HG03196 (cell line): ENCODE measurements around the gene SERP2.

ENCODE experiments used
- ATAC-seq: cut with Tn5 transposase; IDR thresholded peaks from one replicate; pipeline ENCODE4 v1.9.1; 2021; ENCODE audit not compliant: unreplicated experiment

SERP2 gene

DNA sequence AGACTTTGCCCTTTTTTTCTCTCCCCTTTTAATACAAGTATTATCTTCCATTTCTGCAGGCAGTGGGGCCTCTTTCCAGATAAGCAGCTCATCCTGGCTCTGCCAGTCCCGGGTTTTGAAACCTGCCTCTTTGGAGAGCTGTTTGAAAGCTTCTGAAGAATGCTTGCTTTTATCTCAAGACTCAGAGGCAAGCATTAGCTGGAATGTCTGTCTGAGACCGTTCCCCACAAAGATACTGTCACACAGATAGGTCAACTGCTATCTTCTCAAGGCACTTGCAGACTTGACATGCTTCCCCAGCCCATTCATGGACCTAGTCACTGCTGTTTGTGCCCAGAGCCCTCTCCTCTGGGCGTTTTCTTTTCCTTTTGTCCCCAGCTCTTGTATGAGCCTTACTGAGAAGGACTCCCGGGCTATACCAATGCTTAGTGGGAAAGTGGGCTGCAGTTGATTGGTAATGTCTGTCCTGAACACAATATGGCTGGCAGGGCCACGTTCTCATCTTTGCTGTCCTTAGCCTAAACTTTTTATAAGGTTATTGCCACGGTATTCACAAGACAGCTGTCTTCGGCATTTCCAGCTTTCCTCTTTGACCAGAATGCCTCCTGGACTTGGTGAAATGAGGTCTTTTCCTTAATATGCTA is 13.4 kb downstream of the SERP2 start:
- no peak for ATAC-seq

DNA sequence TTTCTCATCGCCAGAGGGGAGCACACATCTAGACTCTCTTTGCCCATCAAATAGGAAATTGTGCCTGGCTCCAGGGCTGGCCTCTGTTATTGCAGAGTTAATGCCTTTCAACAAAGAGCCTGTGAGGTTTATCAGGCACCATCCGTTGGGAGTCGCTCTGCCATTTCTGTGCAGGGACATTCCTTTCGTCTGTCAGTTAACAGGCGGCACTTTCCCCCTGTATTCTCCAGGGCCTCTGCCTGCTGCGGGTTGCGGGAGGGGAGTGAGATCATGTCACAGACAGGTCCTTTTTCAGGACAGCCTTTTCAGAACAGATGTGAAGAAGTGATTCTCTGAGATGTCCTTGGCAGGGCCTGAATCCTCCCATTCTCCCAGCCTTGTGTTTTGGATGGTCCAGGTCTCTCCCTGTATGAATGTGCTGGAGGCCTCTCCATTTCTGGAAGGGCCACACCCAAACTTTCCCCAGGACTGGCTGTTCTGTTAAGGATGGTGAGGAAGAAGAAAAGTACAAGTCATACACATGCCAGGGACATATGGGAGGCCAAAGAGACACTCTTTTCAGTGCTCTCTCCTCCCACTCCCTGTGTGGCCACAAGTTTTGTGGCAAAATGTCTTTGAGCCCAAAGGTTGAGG is 14.9 kb downstream of the SERP2 start:
- no peak for ATAC-seq

DNA sequence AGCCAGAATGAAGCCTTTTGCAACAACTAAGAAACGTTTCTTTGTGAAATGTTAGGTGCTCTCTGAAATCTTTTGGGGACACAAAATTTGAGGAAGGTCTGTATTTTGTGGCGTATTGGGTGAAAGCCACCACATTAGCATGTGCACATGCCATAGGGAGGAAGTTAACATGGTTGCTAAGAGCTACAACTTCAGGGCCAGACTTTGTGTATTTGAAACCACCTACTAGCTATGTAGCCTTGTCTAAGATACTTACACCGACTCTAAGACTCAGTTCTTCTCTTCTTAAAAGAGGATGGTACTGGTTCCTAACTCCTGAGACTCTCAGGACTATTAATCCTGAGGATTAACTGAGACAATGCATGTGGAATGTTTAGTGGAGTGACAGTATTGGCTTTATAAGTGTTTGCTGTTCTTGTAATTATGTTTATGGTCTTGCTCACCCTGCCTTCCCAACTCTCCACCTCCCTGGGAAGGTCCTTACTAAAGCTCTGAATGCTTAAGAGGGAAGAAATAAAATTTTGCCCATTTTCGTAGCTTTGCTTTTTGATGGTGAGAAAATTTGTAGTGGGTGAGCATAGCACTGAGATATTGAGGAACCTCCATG is 15.5 kb downstream of the SERP2 start:
- no peak for ATAC-seq

DNA sequence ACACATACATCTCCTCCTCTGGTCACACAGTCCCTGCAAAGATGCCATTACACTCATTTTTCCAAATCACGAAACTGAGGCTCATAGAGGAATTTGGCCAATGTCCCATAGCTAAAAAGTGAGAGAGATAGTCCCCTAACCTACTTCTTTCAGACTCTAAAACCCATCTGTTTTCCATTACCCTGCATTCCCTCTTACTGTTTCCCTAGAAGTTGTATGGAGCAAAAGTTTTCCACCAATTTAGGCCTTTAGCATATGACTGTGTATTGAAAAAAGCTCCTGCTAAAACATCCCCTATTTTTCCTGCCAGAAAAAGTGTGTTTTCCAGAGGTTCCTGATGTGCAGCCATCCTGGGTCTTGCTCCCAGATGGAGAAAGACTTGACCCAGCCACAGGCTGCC is 16.3 kb downstream of the SERP2 start:
- no peak for ATAC-seq

DNA sequence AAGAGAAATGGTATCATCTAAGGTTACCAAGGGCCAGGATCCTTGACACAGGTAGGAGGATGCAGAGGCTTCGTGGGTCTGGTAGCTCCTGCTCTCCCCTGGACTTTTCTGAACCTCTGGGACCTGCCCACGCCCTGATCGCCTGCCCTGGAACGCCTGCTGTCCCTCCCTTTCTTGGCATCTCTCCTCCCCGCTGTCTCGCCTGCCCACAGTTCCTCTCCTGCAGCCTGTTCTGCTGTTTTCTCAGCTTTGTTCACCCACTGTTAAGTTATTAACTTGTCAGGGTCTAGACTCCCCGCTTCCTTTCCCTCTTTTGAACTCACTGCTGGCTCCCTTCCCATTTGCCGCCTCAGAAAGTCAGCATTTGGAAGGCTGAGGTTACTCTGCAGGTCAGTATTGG is 19.8 kb downstream of the SERP2 start:
- ATAC-seq: no peak

DNA sequence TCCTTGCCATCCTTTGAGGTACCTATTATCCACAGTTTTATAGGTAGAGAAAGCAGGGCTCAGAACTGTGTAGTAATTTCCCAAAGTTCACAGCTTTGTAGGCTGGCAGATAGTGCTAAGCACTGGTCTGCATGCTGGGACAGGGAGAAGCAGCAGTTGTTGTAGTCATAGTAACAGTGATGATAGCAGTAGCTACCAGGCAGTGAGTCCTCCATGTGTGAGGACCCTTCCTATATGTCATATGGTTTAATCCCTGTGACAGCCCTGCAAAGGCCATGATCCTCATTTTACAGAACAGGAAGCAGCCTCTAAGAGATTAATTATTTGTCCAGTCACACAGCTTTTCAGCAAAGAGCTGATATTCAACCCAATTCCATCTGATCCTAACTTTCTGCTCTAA is 21.0 kb downstream of the SERP2 start:
- no peak for ATAC-seq

DNA sequence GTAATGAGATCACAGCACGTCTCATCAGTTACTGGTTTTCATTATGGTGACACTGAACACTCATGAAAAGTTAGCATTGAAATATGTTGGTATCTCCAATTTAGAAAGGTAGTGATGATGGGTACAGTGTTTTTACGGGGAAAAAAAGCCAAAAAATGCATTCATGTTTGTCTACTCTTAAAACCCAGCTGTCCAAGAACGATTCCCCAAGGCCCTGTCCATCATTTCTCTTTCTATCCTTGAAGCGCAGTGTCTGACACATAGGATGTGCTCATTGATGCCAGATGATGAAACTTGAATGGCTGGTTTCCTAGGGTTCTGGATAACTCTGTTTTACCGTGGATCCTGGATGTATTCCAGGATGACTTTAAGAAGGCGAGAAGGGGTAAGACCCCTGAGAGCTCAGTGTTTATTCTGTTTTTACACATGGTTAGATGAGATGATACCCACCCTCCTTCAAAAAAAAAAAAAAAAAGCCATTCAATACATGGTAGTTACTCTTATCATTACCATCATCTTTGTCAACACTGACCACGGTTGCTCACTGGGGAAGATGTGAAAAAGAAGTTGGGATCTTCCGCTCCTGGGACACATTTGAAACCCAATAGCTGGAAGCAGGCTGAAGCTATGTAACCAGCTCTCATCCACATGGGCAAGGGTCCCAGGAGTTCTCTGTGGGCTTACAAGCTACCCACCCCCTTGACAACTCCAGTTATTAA is 22.5 kb downstream of the SERP2 start:
- ATAC-seq: no peak

DNA sequence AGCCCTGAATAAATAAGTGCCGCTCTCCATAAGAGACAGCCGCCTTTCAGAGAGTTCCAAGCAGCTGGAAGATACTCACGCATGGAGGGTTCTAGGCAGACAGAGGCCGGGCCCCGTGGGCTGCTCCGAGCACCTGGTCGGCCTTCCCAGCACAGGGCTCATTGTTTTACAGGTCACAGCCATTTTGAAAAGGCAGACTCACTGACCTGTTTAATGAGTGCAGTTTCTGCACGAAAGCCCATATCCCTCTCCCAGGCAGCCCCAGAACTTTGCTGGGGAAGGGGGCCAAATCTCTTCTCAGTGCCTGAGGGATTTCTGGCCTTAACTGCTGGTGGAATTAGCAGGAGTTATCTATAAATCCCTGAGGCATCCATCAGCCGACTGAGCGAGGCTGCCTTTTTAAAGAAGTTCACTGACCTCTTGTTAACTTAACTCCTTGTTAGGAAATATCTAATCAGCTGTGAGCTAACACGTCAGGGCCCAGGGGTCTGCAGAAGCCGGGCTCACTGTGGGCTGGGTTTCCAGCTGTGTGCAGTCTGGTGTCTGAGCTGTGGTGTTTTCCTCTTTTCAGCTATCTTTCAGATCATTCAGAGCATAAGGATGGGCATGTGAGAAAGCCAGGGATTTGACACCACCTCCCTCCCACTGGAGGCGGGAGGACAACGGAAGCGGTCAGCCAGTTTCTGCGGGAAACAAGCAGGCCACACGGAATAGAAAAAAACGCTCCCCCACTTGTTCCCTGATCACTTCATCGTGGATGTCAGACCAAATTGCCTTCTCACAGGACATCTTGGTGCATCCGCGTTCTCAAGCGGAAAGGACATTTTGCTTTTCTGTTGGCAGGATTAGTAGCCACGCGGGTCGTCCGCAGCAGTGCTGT is 23.3 kb downstream of the SERP2 start:
- no peak for ATAC-seq

DNA sequence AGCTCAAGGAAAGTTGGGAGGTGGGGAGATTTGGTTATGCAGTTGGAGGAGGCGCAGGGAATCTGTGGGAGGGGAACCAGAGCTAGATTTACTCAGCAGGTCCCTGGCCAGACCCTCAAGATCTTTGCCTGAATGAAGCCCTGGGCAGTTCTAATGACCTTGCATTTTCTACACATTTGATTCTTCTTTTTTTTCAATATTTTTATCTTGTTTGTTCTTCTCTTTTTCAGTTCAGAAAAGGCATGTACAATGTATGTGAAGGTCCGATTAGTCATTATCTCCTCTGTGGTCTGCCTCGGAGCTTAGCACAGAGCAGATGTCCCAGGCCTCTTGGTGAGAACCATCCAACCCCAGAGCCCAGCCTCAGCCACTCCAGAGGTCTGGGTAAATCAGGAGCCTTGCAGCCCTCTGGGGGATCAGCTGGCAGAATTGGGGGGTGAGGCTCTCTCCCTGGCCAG is 24.2 kb downstream of the SERP2 start:
- no peak for ATAC-seq

DNA sequence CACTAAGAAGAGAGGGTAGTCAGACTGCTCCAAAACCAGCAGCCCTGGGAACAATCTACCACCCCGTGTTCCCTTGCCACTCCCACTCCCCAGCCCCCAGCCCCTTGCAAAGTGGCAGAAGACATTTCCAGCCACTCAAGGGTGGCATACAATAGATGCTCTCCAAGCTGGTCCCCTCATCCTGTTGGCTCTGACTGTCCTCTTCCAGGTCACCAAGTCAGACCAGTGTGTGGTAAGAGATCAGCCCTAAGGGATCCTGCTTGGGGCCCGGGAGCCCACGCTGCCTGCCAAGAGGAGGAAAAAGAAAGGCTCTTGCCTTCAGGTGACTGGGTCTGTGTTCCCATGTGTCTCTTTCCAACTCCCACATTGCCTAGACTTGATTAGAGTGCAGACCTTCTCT is 25.0 kb downstream of the SERP2 start:
- no peak for ATAC-seq

DNA sequence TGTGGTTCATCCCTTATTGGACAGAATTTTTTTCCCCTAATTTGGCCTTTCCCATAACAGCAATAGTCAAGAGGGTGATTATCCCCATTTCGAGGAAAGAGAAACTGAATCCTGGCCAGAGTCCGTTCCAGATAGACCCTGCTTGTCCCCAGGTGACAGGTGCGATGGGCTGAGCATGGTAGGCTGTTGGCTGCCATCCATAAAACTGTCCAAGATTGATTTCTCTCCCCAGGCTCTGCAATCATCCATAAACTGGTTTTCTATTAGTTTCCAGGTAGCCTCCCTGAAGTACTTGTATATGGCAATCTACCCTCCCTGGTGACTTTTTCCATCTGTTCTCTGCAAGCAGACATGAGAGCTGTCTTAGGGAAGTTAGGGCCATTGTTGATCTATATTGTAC is 25.4 kb downstream of the SERP2 start:
- ATAC-seq: no peak

DNA sequence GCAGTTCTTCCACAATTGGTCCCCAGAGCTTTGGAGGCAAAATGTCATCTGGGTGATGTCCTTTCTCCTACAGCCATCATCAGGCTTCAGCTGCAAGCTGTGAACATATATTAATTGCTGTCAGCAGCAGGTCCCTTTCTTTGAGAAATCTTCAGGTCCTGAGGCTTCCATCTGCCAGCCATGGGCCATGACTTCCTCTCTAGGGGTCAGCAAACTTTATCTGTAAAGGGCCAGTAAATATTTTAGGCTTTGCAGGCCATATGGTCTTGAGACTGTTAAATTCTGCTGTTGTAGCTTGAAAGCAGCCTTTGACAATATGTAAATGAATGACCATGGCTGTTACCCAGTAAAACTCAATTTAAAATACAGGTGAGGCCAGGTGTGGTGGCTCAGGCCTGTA is 27.1 kb downstream of the SERP2 start:
- ATAC-seq: no peak

DNA sequence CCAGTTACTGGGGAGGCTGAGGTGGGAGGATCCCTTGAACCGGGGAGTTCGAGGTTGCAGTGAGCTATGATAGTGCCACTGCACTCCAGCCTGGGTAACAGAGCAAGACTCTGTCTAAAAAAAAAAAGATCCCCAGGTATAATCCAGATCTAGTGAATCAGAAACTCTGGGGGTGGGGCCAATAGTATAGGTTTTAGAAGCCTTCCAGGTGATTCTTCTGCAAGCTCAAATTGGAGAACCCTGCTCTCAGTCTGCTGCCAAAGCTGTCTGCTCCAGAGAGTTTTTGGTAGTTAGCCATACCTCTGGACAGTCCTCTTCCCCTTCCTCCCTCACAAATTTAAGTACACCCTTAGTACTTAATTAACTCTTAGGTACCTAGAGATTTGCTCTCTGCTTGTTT is 28.0 kb downstream of the SERP2 start:
- no peak for ATAC-seq

DNA sequence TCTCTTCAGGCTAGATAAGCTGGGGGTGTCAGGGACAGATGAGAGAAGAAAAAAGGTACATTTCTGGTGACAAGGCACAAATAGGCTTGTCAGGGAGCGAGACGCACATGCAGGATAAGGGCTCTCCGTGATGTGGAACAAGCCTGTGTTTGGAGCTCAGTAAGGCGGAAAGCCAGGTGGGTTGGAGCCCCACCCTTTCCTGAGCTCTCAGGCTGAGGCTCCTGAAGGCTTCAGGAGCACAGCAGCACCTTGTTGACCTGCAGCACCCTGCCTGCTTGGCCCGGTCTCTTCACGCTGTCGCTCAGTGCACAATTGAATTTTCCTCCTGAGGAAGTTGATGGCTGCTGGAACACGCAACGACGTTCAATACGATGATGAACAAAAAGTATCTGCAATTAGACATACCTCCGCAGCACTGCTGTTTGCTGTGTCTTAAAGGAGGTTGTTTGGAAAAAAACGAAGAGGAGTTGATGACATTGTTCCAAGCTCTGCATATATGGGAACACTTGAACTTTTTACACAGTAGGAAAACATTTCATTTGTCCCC is 29.3 kb downstream of the SERP2 start:
- no peak for ATAC-seq

DNA sequence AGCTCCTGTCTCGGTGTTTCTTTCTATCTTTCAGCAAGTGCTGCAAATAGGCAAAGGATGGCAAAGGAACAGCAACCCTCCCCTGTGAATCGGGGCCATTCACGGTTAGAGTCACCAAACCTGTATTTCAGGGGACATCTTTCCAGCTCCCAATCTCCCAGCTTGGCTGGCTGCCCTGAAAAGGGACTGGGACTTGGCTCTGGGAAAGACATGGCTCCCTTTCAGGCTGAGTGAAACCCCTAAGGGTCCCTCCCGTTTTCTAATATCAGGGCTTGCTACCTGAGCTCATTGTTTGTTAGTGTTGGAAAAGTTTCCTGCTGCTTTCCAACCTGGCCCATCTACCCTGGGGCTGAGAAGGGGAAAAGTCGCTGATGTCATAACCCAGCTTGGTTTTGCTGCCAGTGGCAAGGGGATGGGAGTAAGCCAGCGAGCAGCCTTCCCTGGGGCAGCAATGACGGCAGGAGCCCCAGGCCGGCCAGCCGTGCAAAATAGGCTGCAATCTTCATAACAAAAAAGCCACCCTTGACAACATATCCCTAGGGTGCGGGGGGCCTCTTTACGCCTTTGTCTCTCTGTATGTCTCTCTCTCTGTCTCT is 29.9 kb downstream of the SERP2 start:
- no peak for ATAC-seq

DNA sequence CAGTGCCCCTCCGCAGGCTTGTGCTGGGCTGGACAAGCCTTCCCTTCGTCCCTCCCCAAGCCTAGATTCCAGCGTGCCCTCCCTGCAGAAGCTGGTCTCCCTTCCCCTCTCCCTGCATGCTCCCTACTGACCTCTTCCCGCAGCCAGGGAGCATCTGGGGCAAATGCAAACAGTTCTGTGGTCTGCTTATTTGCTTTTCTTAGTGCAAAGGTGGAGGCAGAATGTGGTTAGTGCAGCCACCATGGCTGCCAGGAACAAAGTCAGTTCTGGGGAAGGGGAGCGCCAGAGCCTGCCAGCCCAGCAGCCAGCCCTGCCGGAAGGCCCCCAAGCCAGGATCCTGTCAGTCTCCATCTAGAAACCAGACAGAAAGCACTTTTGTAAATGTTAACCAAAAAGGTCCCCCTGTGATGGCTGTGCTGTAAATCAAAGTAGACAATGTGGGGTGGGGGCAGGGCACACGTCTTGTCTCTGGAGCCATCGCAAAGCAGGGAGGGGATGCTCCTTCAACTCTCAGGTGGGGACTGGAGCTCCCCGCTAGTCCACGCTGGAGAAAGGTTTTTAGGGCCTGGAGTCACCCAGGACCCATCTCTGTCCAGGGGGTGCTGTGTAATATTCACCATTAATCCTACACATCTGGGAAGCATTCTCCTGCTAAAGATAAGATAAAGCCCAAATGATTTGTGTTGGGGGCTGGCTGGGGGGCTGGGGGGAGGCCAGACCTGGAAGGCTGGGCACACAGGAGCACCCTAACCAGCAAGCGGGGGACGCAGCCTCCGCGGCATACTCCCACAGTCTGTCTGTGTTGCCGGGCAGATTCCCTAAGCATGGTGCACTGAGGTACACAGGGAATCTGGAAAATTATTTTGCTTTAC is 30.9 kb downstream of the SERP2 start:
- no peak for ATAC-seq

DNA sequence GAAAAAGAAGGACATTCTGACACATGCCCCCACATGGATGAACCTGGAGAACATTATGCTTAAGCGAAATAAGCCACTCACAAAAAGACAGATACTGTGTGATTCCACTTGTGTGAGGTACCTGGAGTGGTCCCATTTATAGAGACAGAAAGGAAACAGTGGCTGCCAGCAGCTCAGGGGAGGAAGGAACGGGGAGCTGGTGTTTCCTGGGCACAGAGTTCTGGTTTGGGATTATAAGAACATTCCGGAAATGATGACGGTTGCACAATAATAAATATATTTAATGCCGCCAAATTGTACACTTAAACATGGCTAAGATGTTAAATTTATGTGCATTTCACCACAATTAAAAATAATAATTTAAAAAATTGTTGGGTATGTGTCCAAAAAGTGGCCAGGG is 33.0 kb downstream of the SERP2 start:
- ATAC-seq: no peak

DNA sequence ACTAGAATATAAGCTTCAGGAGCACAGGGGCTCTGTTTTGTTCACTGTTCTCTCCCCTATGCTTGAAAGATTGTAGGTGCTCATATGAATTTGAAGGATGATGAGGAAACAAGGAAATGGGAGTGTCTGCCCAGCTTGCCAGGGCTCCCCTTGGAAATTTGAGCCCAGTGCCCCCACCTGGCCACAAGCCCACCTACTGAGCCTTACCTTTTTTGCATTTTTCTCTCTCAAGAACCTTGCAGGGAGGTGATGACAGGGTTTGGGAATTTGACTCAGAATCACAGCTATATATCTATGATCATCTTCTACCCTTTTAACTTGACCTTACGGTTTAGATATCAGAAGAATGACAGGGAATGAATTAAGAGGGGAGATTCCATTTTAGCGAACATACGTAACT is 33.8 kb downstream of the SERP2 start:
- no peak for ATAC-seq

DNA sequence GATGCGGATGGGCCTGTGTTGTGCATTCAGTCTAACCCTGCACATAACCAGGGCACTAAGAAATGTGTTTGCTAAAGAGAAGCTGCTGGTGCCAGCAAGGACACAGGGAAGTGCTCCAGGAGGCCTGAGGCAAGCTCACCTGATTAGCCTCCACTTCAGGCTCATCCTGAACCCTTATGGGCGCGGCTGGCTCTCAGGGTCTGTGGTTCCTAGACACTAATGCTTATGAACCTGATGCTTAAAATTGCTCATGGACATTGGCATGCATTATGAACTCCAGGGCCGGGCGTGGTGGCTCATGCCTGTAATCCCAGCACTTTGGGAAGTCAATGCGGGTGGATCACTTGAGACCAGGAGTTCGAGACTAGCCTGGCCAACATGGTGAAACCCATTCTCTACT is 34.3 kb downstream of the SERP2 start:
- no peak for ATAC-seq
